Epithelial cell of proximal tubule (primary cell): ENCODE measurements around the gene DDHD1. TPM values are rescaled to one million over a fixed set of nuclear protein-coding genes. Genes with fewer than 3 reads are reported as not detected.
A peak's percentile ranks its signal among the peaks of the same experiment; 100 is the strongest.
"Not testable (repeated sequence)": the region's sequence is repeated elsewhere in the genome, so short reads cannot be mapped to it uniquely, and the experiment has no call there.

Experiments
- DNase-seq: peaks from one replicate; pipeline ENCODE4 v3.0.0-alpha.2; 2011; ENCODE audit warnings: low read depth
- H3K4me3 ChIP-seq: 2 replicates; pipeline ENCODE4 v1.5.1; 2011; ENCODE audit warnings: low read depth, mild to moderate bottlenecking, low read length
- CTCF ChIP-seq: conservative IDR thresholded peaks from 2 replicates; pipeline ENCODE4 v1.5.1; 2012; ENCODE audit warnings: low read depth, mild to moderate bottlenecking, low read length
- total RNA-seq: library from RNA; depleted of rRNA; stranded (reverse); fragments of >200 nt; gene quantifications from 2 replicates; pipeline ENCODE4 v1.2.3, GENCODE V29; 2015

The DDHD1 gene
- total RNA-seq, 1 donor from 2014 or later, result 4.1 TPM

GRCh38 chr14:53186532-53186931 is 33.4 kb upstream of the DDHD1 start:
- no peak for TF ChIP-seq CTCF
- no peak overlapping the region for H3K4me3 ChIP-seq
- no peak for DNase-seq

- DNase-seq, result no peak
- no peak for TF ChIP-seq CTCF
- no peak overlapping the region for H3K4me3 ChIP-seq
Observed at GRCh38 chr14:53183611-53184010, 30.5 kb upstream of the DDHD1 start.

GRCh38 chr14:53183056-53183455 is 29.9 kb upstream of the DDHD1 start:
- DNase-seq, result no peak
- TF ChIP-seq CTCF, result no peak
- no peak overlapping the region for H3K4me3 ChIP-seq

- H3K4me3 ChIP-seq, DNase-seq: not testable (repeated sequence)
Observed at GRCh38 chr14:53181463-53182081, 28.4 kb upstream of the DDHD1 start.

- TF ChIP-seq CTCF, result peak; percentile 36
- no peak overlapping the region for H3K4me3 ChIP-seq
- DNase-seq, result no peak
Observed at GRCh38 chr14:53180272-53181221, 27.4 kb upstream of the DDHD1 start.

- DNase-seq, H3K4me3 ChIP-seq: not testable (repeated sequence)
Observed at GRCh38 chr14:53179486-53180005, 26.4 kb upstream of the DDHD1 start.

- no peak overlapping the region for H3K4me3 ChIP-seq
- TF ChIP-seq CTCF, result no peak
- no peak for DNase-seq
Observed at GRCh38 chr14:53175375-53175774, 22.3 kb upstream of the DDHD1 start.

- no peak overlapping the region for H3K4me3 ChIP-seq
- no peak for DNase-seq
- no peak for TF ChIP-seq CTCF
Observed at GRCh38 chr14:53174918-53175317, 21.8 kb upstream of the DDHD1 start.
